Measurements from ENCODE around the gene PPOX.

The PPOX gene

GRCh38 chr1:161165742-161166668, at the start of gene PPOX:
Gene PPOX, plus strand, starts transcription at chr1:161166426. Its CDS starts 422 bp downstream, at chr1:161166848.
- peak; percentile 98 for DNase-seq (ENCODE audit: low spot score)

- DNase-seq (ENCODE audit: low spot score) = peak; percentile 85
Observed at GRCh38 chr1:161117759-161118581, 48.3 kb upstream of the PPOX start, which contains the start of the genes NIT1 and PFDN2. Gene NIT1, plus strand, starts transcription at chr1:161118105. Its CDS starts 72 bp downstream, at chr1:161118177. Gene PFDN2, minus strand, starts transcription at chr1:161118037. Its CDS starts 11 bp downstream, at chr1:161118026.

- peak; percentile 72 for DNase-seq (ENCODE audit: low spot score)
Observed at GRCh38 chr1:161119092-161119903, 46.9 kb upstream of the PPOX start.

GRCh38 chr1:161121042-161121650, 45.1 kb upstream of the PPOX start:
- no peak for DNase-seq (ENCODE audit: low spot score)

- DNase-seq (ENCODE audit: low spot score) = no peak
Observed at GRCh38 chr1:161121834-161122233, 44.4 kb upstream of the PPOX start.

GRCh38 chr1:161122967-161123366, 43.3 kb upstream of the PPOX start:
- no peak for DNase-seq (ENCODE audit: low spot score)

- DNase-seq (ENCODE audit: low spot score) = no peak
Observed at GRCh38 chr1:161127649-161128048, 38.6 kb upstream of the PPOX start.

- no peak for DNase-seq (ENCODE audit: low spot score)
Observed at GRCh38 chr1:161128591-161129420, 37.4 kb upstream of the PPOX start.

- DNase-seq (ENCODE audit: low spot score) = no peak
Observed at GRCh38 chr1:161130266-161130665, 36.0 kb upstream of the PPOX start.

- DNase-seq (ENCODE audit: low spot score) = no peak
Observed at GRCh38 chr1:161131523-161132409, 34.5 kb upstream of the PPOX start.

- peak; percentile 95 for DNase-seq (ENCODE audit: low spot score)
Observed at GRCh38 chr1:161132410-161133219, 33.6 kb upstream of the PPOX start, which contains the start of gene DEDD. Gene DEDD, minus strand, starts transcription at chr1:161132667. Its CDS starts 8,205 bp downstream, at chr1:161124462.

- no peak for DNase-seq (ENCODE audit: low spot score)
Observed at GRCh38 chr1:161133220-161133740, 32.9 kb upstream of the PPOX start.

GRCh38 chr1:161137881-161138280, 28.3 kb upstream of the PPOX start:
- DNase-seq (ENCODE audit: low spot score) = no peak

GRCh38 chr1:161138431-161138830, 27.8 kb upstream of the PPOX start:
- no peak for DNase-seq (ENCODE audit: low spot score)

GRCh38 chr1:161139766-161140165, 26.5 kb upstream of the PPOX start:
- peak; percentile 36 for DNase-seq (ENCODE audit: low spot score)

GRCh38 chr1:161140755-161141400, 25.3 kb upstream of the PPOX start:
- no peak for DNase-seq (ENCODE audit: low spot score)

GRCh38 chr1:161145832-161146231, 20.4 kb upstream of the PPOX start:
- no peak for DNase-seq (ENCODE audit: low spot score)

- DNase-seq (ENCODE audit: low spot score) = no peak
Observed at GRCh38 chr1:161153176-161153575, 13.1 kb upstream of the PPOX start.

Data from activated CD4-positive, alpha-beta T cell treated with anti-CD3 and anti-CD28 coated beads, Interleukin-2, Interleukin-4, amounts not matched to agents 100 ng/mL and 50 ng/mL, durations not matched to agents 16 hours and 8 hours (primary cell).